GM12872 (cell line): ENCODE data around the gene BPIFA1.

Experiments used
- TF ChIP-seq, protein P1 (sequence below): IDR thresholded peaks from 3 replicates; pipeline ENCODE4 v1.5.1; 2011; ENCODE audit warnings: low read depth, mild to moderate bottlenecking, low read length, moderate library complexity; ENCODE audit not compliant: insufficient read depth

Gene BPIFA1

GRCh38 chr20:33202451-33202850, 33.3 kb upstream of the BPIFA1 start:
- TF ChIP-seq, protein P1, sequence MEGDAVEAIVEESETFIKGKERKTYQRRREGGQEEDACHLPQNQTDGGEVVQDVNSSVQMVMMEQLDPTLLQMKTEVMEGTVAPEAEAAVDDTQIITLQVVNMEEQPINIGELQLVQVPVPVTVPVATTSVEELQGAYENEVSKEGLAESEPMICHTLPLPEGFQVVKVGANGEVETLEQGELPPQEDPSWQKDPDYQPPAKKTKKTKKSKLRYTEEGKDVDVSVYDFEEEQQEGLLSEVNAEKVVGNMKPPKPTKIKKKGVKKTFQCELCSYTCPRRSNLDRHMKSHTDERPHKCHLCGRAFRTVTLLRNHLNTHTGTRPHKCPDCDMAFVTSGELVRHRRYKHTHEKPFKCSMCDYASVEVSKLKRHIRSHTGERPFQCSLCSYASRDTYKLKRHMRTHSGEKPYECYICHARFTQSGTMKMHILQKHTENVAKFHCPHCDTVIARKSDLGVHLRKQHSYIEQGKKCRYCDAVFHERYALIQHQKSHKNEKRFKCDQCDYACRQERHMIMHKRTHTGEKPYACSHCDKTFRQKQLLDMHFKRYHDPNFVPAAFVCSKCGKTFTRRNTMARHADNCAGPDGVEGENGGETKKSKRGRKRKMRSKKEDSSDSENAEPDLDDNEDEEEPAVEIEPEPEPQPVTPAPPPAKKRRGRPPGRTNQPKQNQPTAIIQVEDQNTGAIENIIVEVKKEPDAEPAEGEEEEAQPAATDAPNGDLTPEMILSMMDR: no peak

GRCh38 chr20:33203444-33203843, 32.4 kb upstream of the BPIFA1 start:
- TF ChIP-seq, protein P1: no peak

GRCh38 chr20:33209789-33210188, 26.0 kb upstream of the BPIFA1 start:
- TF ChIP-seq, protein P1: no peak

DNA sequence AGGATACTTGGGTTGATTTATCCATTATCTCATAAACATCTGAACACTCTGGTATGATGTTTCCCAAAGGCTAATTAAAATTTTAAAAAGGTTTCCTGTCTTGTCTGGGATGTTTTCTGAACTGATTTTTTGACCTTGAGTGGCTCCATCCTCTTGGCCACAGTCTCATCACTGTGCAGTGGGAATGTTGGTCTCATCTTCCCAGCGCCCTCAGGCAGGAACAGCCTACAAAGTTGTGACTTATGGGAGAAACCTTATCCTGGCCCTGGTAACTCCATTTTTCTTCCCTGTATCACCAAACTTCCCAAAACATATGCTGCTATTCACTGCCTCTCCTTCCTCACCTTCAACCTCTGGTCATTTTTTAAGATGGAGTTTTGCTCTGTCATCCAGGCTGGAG, 25.4 kb upstream of the BPIFA1 start:
- TF ChIP-seq, protein P1: no peak

- TF ChIP-seq, protein P1: peak; percentile 59
Measured at GRCh38 chr20:33211817-33212424, 23.9 kb upstream of the BPIFA1 start.

DNA sequence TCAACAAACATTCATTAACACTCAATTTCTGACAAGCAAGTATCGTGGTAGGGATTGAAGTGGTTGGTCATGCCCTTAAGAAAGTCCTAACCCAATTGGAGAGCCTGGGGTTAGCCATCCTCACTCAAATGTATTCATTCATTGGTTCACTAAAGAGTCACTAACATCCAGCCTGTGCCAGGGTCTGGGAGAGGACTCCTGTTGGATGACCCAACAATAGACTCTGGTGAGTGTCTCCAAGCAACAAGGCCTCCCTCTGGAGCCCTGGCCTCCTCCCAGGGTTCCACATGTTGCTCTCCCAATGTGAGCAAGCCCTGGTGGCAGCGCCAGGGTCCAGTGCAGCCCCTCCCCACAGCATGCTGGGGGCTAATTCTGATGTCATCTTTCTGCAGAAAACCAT, 18.7 kb upstream of the BPIFA1 start, which contains the start of gene BPIFA3:
BPIFA3 (plus strand) TSS at position 301 of the 400 bp plus-strand sequence. CDS start 185 bp downstream, outside the sequence.
- TF ChIP-seq, protein P1: no peak

DNA sequence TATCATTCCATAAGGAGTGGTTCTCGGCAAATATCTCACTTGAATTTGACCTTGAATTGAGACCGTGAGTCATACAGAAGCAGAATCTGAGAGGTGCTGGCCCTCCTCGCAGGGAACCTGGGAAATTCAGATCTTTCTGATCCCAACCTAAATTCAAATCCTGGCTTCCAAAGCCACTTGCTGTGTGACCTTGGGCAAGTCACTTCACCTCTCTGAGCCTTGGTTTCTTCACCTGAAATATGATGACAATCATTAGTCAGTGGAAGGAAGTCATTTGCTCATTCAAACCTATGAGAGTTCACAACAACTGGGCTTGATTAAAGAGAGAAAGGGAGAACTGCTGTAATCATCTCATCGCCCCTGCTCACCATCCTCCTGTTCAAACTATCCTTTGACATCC, 11.4 kb upstream of the BPIFA1 start:
- TF ChIP-seq, protein P1: no peak
